GM21423 (cell line): ENCODE measurements around the gene GOLGA8R.
"Not testable (repeated sequence)": the region's sequence is repeated elsewhere in the genome, so short reads cannot be mapped to it uniquely, and the experiment has no call there.

Source experiments
- ATAC-seq: cut with Tn5 transposase; IDR thresholded peaks from one replicate; pipeline ENCODE4 v1.9.1; 2021; ENCODE audit warnings: mild to moderate bottlenecking, moderate library complexity; ENCODE audit not compliant: unreplicated experiment

GOLGA8R gene, protein sequence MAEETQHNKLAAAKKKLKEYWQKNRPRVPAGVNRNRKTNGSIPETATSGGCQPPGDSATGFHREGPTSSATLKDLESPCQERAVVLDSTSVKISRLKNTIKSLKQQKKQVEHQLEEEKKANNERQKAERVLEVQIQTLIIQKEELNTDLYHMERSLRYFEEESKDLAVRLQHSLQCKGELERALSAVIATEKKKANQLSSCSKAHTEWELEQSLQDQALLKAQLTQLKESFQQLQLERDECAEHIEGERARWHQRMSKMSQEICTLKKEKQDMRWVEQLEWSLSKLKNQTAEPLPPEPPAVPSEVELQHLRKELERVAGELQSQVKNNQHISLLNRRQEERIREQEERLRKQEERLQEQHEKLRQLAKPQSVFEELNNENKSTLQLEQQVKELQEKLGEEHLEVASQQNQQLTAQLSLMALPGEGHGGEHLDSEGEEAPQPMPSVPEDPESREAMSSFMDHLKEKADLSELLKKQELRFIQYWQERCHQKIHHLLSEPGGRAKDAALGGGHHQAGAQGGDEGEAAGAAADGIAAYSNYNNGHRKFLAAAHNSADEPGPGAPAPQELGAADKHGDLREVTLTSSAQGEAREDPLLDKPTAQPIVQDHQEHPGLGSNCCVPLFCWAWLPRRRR

DNA sequence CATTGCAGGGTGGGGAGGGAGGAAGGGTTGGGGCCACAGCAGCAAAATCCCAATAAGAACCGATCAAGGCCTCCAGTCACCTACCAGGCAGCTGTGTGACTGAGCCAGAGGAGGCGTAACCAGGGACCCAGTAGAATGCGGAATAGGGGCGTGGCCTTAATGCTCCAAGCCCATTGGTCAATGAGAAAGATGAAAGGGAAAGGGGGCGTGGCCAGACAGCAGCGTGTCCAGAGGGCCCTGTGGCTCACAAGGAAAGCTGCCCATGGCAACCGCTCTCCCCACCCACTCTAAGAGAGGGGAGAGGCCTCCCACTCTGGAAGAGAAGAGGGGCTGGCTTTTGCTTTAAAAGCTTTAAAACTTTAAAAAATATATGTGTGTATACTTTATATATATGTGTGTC is at the start of gene GOLGA8R:
TSS of gene GOLGA8R (minus strand) at position 101 of the 400 bp plus-strand sequence. CDS start at position 3, 98 bp downstream.
- not testable (repeated sequence) for ATAC-seq

DNA sequence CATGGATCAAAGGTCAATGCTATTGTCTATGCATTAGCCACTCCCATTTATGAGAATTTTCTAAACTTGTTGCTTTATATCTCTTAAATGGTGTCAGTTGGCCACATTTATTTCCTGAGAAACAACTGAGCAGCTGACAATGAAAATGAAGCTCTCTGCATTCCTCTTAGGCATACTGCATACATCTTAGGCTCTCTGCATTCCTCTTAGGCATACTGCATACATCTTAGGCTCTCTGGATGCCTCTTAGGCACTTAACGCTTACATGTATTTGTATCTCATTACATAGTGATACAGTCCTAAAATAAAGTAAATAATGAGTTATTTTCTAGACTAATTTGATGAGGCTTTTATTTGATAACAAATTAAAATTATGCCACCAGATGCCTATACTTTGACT is 49.8 kb upstream of the GOLGA8R start:
- not testable (repeated sequence) for ATAC-seq

DNA sequence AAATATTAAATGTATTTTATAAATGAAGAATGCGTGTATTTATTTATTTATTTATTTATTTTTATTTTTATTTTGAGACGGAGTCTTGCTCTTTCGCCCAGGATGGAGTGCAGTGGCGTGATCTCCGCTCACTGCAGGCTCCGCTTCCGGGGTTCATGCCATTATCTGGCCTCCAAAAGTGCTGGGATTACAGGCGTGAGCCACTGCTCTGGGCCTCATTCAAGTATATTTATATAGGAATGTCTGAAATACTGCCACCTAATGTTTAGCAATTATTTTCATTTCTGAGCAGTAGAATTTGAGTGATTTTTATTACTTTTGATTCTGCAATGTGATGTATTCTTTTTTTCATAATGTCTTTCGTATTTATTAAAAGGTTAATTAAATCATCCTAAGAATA is 48.1 kb upstream of the GOLGA8R start:
- ATAC-seq = not testable (repeated sequence)

DNA sequence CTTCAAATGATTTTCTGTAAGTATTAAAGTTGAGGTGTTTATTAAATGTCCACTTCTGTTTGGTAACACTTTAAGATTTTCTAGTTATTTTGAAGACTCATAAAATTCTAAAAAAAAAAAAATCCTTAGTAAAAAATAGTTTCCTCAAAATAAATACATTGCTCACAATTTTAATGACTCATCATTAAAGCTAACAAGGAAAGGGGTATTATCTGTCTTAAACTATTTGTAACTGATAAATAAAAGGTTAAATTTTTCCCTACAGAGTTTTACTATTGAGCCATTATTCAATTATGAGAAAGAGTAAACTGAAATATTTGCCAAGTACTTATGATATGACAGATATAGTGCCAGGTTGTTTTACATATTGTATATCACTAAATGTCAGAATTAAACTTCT is 38.6 kb upstream of the GOLGA8R start:
- ATAC-seq = not testable (repeated sequence)

DNA sequence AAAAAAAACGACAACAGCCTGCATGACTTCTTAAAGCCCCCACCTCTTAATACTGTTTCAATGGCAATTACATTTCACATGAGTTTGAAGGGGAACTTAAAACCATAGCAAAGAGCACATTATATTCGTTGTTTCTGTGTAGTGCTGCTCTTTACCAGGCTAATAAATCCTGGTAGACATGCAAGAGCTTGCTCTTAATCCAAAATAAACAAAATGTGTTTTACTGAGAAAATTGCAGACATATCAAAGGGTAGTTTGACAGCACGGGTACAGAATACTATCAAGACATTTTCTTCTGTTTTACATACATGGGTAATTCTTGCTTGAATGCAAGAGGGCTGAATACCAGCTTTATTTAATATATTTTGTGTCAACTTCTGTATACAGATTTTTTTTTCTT is 24.3 kb upstream of the GOLGA8R start:
- not testable (repeated sequence) for ATAC-seq

DNA sequence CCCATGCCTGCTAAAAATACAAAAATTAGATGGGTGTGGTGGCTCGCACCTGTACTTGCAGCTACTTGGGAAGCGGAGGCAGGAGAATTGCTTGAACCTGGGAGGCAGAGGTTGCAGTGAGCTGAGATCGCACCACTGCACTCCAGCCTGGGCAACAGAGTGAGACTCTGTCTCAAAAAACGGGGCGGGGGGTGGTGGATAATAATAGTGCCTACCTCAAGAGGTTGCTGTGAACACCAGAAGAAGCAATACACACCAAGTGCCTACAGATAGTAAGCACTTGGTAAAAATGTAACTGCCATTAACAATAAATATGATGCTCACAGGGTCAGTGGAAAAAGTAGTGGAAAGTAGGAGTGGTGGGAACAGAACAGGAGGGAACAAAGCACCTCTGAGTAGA is 21.8 kb upstream of the GOLGA8R start:
- ATAC-seq = not testable (repeated sequence)

DNA sequence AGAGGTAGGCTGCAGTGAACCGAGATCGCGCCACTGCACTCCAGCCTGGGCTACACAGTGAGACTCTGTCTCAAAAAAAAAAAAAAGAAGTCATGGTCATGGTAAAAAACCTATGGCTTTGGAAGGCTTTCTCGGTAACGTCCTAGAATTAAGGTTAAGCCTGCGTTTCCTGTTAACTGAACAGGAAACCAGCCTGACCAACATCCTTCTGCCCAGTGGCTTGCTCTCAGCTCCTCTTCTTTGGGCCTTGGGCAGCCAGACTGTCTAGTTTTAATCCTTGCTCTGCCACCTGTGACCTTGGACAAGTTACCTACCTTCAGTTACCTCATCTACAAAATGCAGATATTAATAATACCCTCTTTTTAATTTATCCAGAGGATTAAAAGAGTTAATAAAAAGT is 6.7 kb upstream of the GOLGA8R start:
- ATAC-seq = not testable (repeated sequence)

DNA sequence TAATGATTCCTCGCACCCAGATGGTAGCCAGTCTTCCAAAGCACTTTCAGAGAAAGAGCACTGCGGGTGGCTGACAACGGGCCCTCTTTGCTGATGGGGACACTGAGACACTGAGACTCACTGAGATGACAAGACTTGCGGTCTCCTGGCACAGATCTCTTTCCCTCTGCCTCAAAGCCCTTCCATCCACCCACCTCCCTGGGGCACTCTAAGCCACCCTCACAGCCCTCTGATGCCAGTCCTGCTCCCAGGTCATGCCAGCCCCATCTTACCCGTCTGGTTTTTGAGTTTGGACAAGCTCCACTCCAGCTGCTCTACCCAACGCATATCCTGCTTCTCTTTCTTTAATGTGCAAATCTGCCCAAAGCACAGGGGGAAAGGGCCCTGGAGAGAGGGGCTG is 6.4 kb downstream of the GOLGA8R start:
- ATAC-seq = not testable (repeated sequence)

DNA sequence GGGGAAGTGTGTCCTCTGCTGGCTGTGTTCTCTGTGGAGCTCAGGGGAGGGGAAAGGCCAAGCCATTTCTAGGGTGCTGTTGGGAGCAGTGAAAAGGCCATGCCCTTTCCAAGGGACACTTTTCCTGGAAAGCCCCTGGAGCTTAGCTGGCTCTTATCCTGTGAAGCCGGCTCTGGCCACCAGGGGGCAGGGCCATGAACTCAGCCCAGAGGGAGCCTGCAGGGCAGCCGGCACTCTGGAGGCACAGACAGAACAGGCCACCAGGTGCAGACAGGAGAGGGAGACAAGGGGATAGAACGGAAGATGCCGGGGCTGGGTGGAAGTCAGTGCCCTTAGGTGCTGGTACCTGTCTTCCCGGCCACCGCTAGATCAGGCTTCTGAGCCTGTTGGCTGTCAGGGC is 15.1 kb downstream of the GOLGA8R start:
- ATAC-seq = not testable (repeated sequence)

DNA sequence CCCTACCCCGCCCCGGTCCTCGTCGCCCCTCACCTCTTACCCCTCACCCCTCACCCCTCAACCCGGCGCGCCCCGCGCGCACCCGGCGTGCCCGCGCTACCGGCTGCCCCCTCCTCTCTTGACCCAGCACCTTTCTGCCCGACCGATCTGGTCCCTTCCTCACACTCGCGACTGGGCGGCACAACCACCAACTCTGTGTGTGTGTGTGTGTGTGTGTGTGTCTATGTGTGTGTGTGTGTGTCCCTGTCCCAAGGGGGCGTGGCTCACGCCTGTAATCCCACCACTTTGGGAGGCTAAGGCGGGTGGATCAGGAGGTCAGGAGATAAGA is 20.4 kb downstream of the GOLGA8R start:
- not testable (repeated sequence) for ATAC-seq

DNA sequence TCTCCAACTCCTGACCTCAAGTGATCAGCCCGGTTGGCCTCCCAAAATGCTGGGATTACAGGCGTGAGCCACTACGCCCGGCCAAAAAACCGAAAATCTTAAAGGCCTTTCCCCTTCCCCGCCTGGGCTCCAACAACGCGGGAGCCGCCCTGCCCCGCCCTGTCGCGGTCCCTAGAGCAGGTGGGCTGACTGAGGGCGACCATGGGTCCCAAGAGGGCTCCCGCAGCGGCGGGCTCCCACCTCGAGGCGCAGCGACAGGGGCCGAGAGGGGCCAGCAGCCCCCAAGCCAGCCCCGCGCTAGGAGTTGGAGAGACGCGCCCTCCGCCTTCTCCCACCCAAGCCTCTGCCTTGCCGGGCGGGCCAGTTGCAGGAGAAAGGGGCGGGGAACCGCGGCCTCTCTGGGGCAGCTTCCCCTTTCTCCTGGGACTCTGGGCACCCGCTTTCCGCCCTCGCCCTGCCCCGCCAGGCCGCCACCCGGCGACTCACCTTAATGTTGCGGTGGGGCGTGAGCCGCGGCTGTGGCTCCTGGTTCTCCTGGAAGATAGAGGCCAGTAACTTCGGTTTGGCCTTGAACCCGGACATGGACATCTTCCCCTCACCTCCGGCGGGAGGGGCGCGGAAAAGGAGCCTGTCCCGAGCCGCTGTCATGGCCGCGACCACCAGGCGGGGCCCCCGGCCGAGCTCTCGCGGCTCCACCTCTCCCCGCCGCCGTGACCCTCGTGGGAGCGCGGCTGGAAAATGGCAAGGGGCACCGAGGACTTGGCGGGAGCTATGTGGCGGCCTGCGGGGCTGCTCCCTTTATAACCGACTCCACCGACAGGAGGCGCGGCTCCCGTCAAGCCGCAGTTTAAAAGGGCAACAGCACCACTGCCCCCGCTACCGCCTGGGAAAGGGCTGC is 21.0 kb downstream of the GOLGA8R start, which contains the start of gene CHRFAM7A:
TSS of gene CHRFAM7A (minus strand) at position 775 of the 898 bp plus-strand sequence. CDS start 10,189 bp downstream, outside the sequence.
- not testable (repeated sequence) for ATAC-seq

DNA sequence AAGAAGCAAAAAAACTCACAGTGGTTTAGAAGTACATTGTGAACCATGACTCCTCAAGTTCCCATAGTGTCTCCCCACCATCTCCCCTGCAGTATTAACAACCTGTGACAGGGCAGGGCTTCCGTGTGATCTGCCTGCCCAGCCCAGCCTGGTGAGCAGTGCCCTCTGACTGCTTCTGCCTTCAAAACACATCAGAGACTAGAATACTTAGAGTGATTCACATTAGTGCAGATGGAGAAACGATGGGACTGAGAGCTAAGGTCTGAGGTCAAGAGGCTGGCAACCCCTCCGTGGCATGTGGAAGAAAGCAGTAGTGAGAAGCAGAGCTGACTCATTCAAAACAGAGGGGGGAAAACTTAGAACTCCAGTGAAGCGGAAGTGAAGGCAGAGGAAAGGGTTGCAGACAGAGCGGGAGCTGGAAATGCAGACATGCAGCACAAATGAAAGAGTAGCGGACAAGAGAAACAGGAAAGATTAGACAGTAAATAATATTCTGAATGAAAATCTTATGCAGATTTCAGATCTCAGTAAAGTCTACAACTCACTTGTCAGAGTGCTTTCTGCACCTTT is 27.7 kb downstream of the GOLGA8R start:
- not testable (repeated sequence) for ATAC-seq

DNA sequence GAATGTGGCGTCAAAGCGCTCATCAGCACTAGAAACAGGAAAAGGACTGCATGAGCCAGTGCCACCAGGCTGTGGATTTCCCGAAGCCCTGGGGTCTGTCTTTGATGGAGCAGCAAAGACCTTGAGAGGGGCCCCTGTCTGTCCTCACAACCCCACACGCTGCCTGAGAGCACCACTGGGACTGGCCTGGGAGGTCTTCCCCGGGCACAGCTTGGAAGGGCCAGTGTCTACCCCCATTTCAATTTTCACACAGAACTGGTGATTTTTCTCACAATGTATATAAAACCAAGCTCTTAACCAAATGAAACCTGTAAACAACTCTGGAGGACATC is 37.0 kb downstream of the GOLGA8R start:
- not testable (repeated sequence) for ATAC-seq

DNA sequence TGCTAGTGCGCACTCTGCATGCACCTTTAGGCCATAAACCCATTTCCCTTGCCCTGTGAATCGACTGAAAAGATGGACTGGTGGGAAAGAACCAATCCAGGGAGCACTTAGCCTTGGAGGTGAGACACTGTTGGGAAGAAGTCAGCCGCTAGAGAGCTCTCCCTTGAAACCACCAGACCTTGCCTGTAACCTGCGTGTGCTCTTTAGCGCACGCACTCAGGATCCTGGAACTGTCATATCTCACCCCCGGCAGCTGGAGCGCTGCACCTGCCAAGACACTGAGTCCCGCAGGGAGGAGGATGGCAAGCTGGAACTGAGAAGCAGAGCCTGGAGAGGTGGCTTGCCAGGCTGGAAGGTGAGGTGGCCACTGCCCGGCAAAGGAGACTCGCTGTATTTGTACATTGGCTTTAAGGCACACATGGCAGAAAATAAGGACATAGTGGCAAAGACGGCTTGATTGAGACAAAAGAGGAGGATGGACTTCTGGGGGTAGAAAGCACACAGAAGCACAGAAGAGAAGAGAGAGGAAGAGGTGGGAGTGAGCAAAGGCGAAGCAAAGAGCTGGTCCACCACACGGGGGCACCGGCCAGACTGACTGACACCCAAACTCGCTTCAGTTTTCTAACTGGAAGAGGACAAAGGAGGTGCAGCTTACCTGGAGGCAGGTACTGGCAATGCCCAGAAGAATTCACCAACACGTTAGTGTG is 37.5 kb downstream of the GOLGA8R start:
- not testable (repeated sequence) for ATAC-seq

DNA sequence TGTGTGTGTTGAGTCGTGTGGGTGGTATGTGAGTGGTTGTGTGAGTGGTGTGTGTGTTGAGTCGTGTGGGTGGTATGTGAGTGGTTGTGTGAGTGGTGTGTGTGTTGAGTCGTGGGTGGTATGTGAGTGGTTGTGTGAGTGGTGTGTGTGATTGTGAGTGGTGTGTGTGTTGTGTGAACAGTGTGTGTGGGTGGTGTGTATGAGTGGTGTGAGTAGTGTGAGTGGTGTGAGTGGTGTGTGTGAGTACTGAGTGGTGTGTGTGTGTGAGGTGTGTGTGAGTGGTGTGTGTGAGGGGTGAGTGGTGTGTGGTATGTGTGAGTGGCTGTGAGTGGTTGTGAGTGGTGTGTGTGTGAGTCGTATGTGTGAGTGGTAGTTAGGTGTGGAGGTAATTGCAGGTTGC is 38.2 kb downstream of the GOLGA8R start:
- not testable (repeated sequence) for ATAC-seq

DNA sequence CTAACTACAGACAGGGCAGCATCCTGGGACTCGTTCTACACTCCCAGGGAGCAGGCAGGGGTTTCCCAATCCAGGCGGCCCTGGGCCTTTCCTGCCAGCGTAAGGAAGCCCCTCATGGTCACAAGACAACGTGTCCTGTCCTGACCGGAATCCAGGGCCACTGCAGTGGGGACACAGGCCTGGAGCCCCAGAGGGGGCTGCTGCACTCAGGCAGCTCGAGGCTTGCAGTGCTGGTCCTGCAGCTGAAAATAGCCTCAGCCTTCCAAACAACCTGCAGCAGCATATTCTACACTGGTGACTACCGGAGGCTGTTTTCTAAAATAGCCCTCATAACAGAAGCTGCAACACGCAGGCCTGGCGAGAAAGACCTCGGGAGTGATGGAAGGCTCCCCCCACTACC is 39.2 kb downstream of the GOLGA8R start:
- not testable (repeated sequence) for ATAC-seq

DNA sequence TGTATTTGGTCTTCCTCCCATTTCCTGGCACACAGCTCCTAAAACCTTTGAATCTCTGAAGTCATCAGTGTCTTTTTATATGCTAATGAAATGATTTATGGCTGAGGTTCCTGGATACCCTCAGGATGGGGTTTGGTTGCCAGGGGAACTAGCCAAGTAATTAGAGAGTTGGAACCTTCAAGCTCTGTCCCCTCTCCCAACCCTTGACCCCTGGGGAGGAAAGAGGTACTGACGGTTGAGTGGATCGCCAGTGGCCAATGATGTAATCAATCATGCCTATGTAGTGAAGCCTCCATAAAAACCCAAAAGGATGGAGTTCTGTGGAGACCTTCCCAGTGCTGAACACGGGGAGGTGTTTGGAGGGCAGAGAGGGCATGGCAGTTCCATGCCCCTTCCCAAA is 45.8 kb downstream of the GOLGA8R start:
- not testable (repeated sequence) for ATAC-seq

DNA sequence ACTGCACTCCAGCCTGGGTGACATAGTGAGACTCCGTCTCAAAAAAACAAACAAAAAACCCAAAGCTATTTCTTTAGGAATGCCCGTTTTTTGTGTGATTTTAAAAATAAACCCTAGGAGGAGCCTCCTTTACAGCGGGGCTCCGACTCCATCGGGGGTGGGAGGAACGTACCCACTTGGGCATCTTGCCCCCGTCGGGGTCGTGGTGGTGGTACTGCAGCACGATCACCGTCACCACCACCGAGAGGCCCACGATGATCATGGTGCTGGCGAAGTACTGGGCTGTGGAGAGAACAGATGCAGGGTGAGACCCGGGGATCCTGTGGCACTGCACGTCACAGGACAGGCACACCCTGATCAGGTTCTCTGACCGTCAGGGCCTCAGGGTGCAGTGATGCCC is 46.8 kb downstream of the GOLGA8R start:
- not testable (repeated sequence) for ATAC-seq

DNA sequence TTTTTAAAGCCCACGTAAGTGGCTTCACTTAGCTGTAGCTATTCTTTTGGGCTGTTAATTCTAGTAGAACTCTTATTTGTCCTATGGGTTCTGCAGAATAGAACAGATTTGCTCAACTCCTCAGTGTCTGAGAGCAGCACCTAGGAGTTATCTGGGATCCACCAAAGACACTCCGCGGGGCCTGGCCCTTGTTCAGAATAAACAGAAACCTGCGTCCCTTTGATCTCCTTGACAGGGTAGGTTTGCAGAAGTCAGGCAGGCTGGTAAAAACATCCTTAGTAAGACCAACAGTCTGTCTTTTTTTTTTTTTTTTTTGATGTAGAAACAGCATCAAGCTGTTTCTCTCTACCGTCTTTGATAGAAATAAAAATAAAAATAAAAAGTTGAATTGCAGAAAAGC is 52.7 kb downstream of the GOLGA8R start:
- not testable (repeated sequence) for ATAC-seq

DNA sequence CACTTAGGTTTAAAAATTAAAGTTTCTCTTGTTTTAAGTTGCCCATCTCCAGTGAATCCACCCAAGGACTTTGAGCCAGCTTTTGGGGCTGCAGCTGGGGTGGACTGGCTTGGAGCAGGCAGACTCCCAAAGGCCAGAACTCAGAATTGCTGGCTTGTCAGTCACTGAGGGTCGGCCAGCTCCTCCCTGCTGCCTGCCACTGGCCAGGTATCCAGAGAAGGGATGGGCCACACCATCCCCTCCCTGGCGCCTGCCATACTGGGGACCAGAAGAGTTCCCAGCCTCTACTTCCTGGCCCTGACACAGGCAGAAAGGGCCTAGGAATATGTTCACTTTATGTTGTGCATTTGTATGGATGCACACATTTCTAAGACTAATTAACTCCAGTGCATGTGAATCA is 53.1 kb downstream of the GOLGA8R start:
- not testable (repeated sequence) for ATAC-seq
